K562 (cell line): Measurements from ENCODE around the gene FITM1. TPM values are rescaled to one million over a fixed set of nuclear protein-coding genes. Genes with fewer than 3 reads are reported as not detected.

Source experiments
- E2F5 ChIP-seq: sonication (generic); formaldehyde crosslinking; IDR thresholded peaks from 2 replicates; pipeline ENCODE4 v1.8.0; 2022; ENCODE audit warnings: mild to moderate bottlenecking, missing genetic modification reagents
- SIX5 ChIP-seq, 2 experiments: IDR thresholded peaks; 2 replicates each; pipeline ENCODE4 v1.6.1; 2011; ENCODE audit warnings: low read length in 2 of 2, borderline replicate concordance in 1 of 2, low read depth in 1 of 2, mild to moderate bottlenecking in 1 of 2, moderate library complexity in 1 of 2; ENCODE audit not compliant: insufficient read depth in 1 of 2
- THAP7 ChIP-seq: fragments of 250-450 bp; sonication (Bioruptor Pico); IDR thresholded peaks from 2 replicates; pipeline ENCODE4 v1.5.0; 2021
- THRB ChIP-seq: fragments of 450-650 bp; formaldehyde crosslinking; conservative IDR thresholded peaks from 2 replicates; pipeline ENCODE4 v1.4.0; 2022; ENCODE audit warnings: mild to moderate bottlenecking, missing genetic modification characterization
- XRCC4 ChIP-seq: IDR thresholded peaks from one replicate; pipeline ENCODE4 v1.6.1; 2011; ENCODE audit not compliant: insufficient read depth, insufficient read length; ENCODE audit errors: extremely low read depth
- ZBTB9 ChIP-seq: fragments of 450-650 bp; formaldehyde crosslinking; IDR thresholded peaks from 2 replicates; pipeline ENCODE4 v1.4.0; 2020; ENCODE audit warnings: mild to moderate bottlenecking, moderate library complexity
- ZNF445 ChIP-seq: fragments of 250-450 bp; sonication (Bioruptor Pico); IDR thresholded peaks from 2 replicates; pipeline ENCODE4 v1.4.0; 2020; ENCODE audit warnings: low read depth, mild to moderate bottlenecking, moderate library complexity
- ZNF512 ChIP-seq: IDR thresholded peaks from 2 replicates; pipeline ENCODE4 v1.6.1; 2016; ENCODE audit warnings: missing genetic modification characterization, missing compliant biosample characterization
- ZNF609 ChIP-seq: sonication (generic); formaldehyde crosslinking; IDR thresholded peaks from 2 replicates; pipeline ENCODE4 v1.8.1; 2023; ENCODE audit warnings: missing genetic modification reagents, mild to moderate bottlenecking, borderline replicate concordance
- polyA plus RNA-seq, 8 experiments: library from polyadenylated mRNA; depleted of rRNA in 4 of 8; stranded (reverse) in 5 of 8; unstranded in 3 of 8; fragments of >200 nt; fragmentation: Nextera tagmentation in 2 of 8; fragmentation: Illumina TruSeq in 1 of 8; extraction: Ambion mirVana in 2 of 8; extraction: Trizol in 1 of 8; gene quantifications; 2 replicates each; pipeline versions ENCODE4 v1.2.1 to v1.2.3, GENCODE V29; 2011 to 2014; ENCODE audit warnings: inconsistent platforms in 1 of 8, missing spikeins in 1 of 8
- total RNA-seq, 7 experiments: library from RNA; depleted of rRNA in 6 of 7; stranded (reverse); fragments of >200 nt in 6 of 7; fragmentation: Illumina TruSeq in 2 of 7; extraction: Trizol in 2 of 7; gene quantifications; 2 replicates each; pipeline versions ENCODE4 v1.2.1 to v1.2.3, GENCODE V29; 2011 to 2021; ENCODE audit warnings: low replicate concordance in 1 of 7

Gene FITM1
- total and polyA plus RNA-seq, 9 of the 15 experiments (the other 6 are each of a cell fraction or from before 2014, with no cell fraction given), result 0.09 to 0.20 TPM; not detected in 7

- TF ChIP-seq ZNF609 (CRISPR knock-in tag) (no peak), SIX5 (IDR thresholded peaks at IDR 0.05; ENCODE audit: borderline replicate concordance in 1 of 2, insufficient read depth in 1 of 2, low read depth in 1 of 2, low read length in 2 of 2) (no peak), ZNF445 (no peak), E2F5 (CRISPR knock-in tag) (no peak), THRB (CRISPR knock-in tag) (0 out of 2 replicates have a peak, but pooled peaks have one; percentile 31), ZBTB9 (CRISPR knock-in tag) (0 out of 2 replicates have a peak, but pooled peaks have one; percentile 36), XRCC4 (no peak), THAP7 (CRISPR knock-in tag) (0 out of 2 replicates have a peak, but pooled peaks have one; percentile 36), ZNF512 (tag) (no peak)
Observed at GRCh38 chr14:24113801-24114531, 16.5 kb upstream of the FITM1 start (continued).
